ENCODE data around the gene TMPRSS2. TPM values are rescaled to one million over a fixed set of nuclear protein-coding genes. Genes with fewer than 3 reads are reported as not detected.
A peak's percentile ranks its signal among the peaks of the same experiment; 100 is the strongest.

TMPRSS2 gene
- polyA plus RNA-seq, 6 donors from 2014 or later: not detected

- H3K27ac Mint-ChIP-seq: no peak overlapping the region
- H3K4me1 Mint-ChIP-seq: no peaks in the 10 kb centered on the region
- peaks cover 18 to 34% (median 32%) of the 10 kb centered on the region in 3 donors for H3K27me3 Mint-ChIP-seq
- ATAC-seq (ENCODE audit: low read depth in 2 of 2): no peak
- no peak for DNase-seq
- H3K4me3 Mint-ChIP-seq: no peak overlapping the region
- no peaks in the 10 kb centered on the region for H3K36me3 Mint-ChIP-seq
- H3K9me3 Mint-ChIP-seq: no peaks in the 10 kb centered on the region
Measured at GRCh38 chr21:41483973-41484372, 24.0 kb downstream of the TMPRSS2 start.

GRCh38 chr21:41483415-41483814 lies 24.5 kb downstream of the TMPRSS2 start:
- no peak overlapping the region for H3K4me3 Mint-ChIP-seq
- H3K27me3 Mint-ChIP-seq: peaks cover 16 to 28% (median 27%) of the 10 kb centered on the region in 3 donors
- no peaks in the 10 kb centered on the region for H3K36me3 Mint-ChIP-seq
- ATAC-seq (ENCODE audit: low read depth in 2 of 2) (no peak), DNase-seq (no peak)
- no peaks in the 10 kb centered on the region for H3K9me3 Mint-ChIP-seq
- H3K27ac Mint-ChIP-seq: no peak overlapping the region
- H3K4me1 Mint-ChIP-seq: no peaks in the 10 kb centered on the region

GRCh38 chr21:41482980-41483379 lies 25.0 kb downstream of the TMPRSS2 start:
- no peak for ATAC-seq (ENCODE audit: low read depth in 2 of 2)
- H3K4me3 Mint-ChIP-seq: no peak overlapping the region
- H3K27me3 Mint-ChIP-seq: peaks cover 16 to 24% (median 22%) of the 10 kb centered on the region in 3 donors
- no peak for DNase-seq
- H3K9me3 Mint-ChIP-seq: no peaks in the 10 kb centered on the region
- H3K4me1 Mint-ChIP-seq: no peaks in the 10 kb centered on the region
- H3K27ac Mint-ChIP-seq: no peak overlapping the region
- no peaks in the 10 kb centered on the region for H3K36me3 Mint-ChIP-seq

GRCh38 chr21:41482301-41482700 lies 25.7 kb downstream of the TMPRSS2 start:
- Mint-ChIP-seq H3K27ac (peak overlapping the region in 2 of 6 donors; percentile 52 to 64), H3K4me3 (no peak overlapping the region), H3K4me1 (peaks cover 0 to 4% (median 4%) of the 10 kb centered on the region in 3 donors), H3K27me3 (peaks cover 20 to 25% (median 22%) of the 10 kb centered on the region in 3 donors), H3K9me3 (no peaks in the 10 kb centered on the region), H3K36me3 (no peaks in the 10 kb centered on the region)
- no peak for ATAC-seq (ENCODE audit: low read depth in 2 of 2)
- DNase-seq: no peak

GRCh38 chr21:41481191-41481590 lies 26.8 kb downstream of the TMPRSS2 start:
- Mint-ChIP-seq H3K27ac (no peak overlapping the region), H3K9me3 (no peaks in the 10 kb centered on the region), H3K4me3 (no peak overlapping the region), H3K4me1 (peaks cover 0 to 6% (median 4%) of the 10 kb centered on the region in 3 donors), H3K27me3 (peaks cover 16 to 21% (median 16%) of the 10 kb centered on the region in 3 donors), H3K36me3 (no peaks in the 10 kb centered on the region)
- no peak for ATAC-seq (ENCODE audit: low read depth in 2 of 2)
- no peak for DNase-seq

- DNase-seq: no peak
- Mint-ChIP-seq H3K4me3 (no peak overlapping the region), H3K27ac (peak overlapping the region in 1 of 6 donors; percentile 17), H3K9me3 (no peaks in the 10 kb centered on the region), H3K36me3 (no peaks in the 10 kb centered on the region), H3K4me1 (peaks cover 0 to 6% (median 4%) of the 10 kb centered on the region in 3 donors), H3K27me3 (peaks cover 16 to 21% (median 16%) of the 10 kb centered on the region in 3 donors)
- ATAC-seq (ENCODE audit: low read depth in 2 of 2): no peak
Measured at GRCh38 chr21:41480086-41480690, 27.8 kb downstream of the TMPRSS2 start.

- Mint-ChIP-seq H3K4me1 (peaks cover 0 to 6% (median 4%) of the 10 kb centered on the region in 3 donors), H3K27ac (peak overlapping the region in 1 of 6 donors; percentile 17), H3K4me3 (no peak overlapping the region), H3K9me3 (no peaks in the 10 kb centered on the region), H3K36me3 (no peaks in the 10 kb centered on the region), H3K27me3 (peaks cover 16 to 21% (median 16%) of the 10 kb centered on the region in 3 donors)
- DNase-seq: no peak
- no peak for ATAC-seq (ENCODE audit: low read depth in 2 of 2)
Measured at GRCh38 chr21:41479686-41480085, 28.3 kb downstream of the TMPRSS2 start.

- Mint-ChIP-seq H3K4me1 (peaks cover 0 to 6% (median 4%) of the 10 kb centered on the region in 3 donors), H3K9me3 (no peaks in the 10 kb centered on the region), H3K4me3 (no peak overlapping the region), H3K27me3 (peaks cover 16 to 21% (median 16%) of the 10 kb centered on the region in 3 donors), H3K36me3 (no peaks in the 10 kb centered on the region), H3K27ac (no peak overlapping the region)
- ATAC-seq (ENCODE audit: low read depth in 2 of 2) (no peak), DNase-seq (no peak)
Measured at GRCh38 chr21:41478319-41479177, 29.4 kb downstream of the TMPRSS2 start.

GRCh38 chr21:41477641-41478318 lies 30.2 kb downstream of the TMPRSS2 start:
- Mint-ChIP-seq H3K9me3 (no peaks in the 10 kb centered on the region), H3K36me3 (no peaks in the 10 kb centered on the region), H3K27me3 (peaks cover 11 to 18% (median 13%) of the 10 kb centered on the region in 3 donors), H3K27ac (no peak overlapping the region), H3K4me3 (no peak overlapping the region), H3K4me1 (peaks cover 0 to 6% (median 4%) of the 10 kb centered on the region in 3 donors)
- DNase-seq (no peak), ATAC-seq (ENCODE audit: low read depth in 2 of 2) (no peak)

- H3K27ac Mint-ChIP-seq: peak overlapping the region in 1 of 6 donors; percentile 12
Measured at GRCh38 chr21:41475714-41476420, 32.1 kb downstream of the TMPRSS2 start.

GRCh38 chr21:41472753-41473548 lies 35.0 kb downstream of the TMPRSS2 start:
- Mint-ChIP-seq H3K36me3 (no peaks in the 10 kb centered on the region), H3K27ac (no peak overlapping the region), H3K9me3 (peaks cover 0 to 1% (median 0%) of the 10 kb centered on the region in 7 donors), H3K4me1 (peaks cover 3 to 7% (median 6%) of the 10 kb centered on the region in 3 donors), H3K27me3 (peaks cover 25 to 39% (median 29%) of the 10 kb centered on the region in 3 donors), H3K4me3 (no peak overlapping the region)
- DNase-seq (no peak), ATAC-seq (ENCODE audit: low read depth in 2 of 2) (no peak)

More at GRCh38 chr21:41475714-41476420, 32.1 kb downstream of the TMPRSS2 start:
- Mint-ChIP-seq H3K9me3 (no peaks in the 10 kb centered on the region), H3K36me3 (no peaks in the 10 kb centered on the region), H3K27me3 (peaks cover 10 to 18% (median 12%) of the 10 kb centered on the region in 3 donors), H3K4me3 (no peak overlapping the region), H3K4me1 (peaks cover 0 to 6% (median 4%) of the 10 kb centered on the region in 3 donors)
- ATAC-seq (ENCODE audit: low read depth in 2 of 2) (no peak), DNase-seq (no peak)

GRCh38 chr21:41470054-41470453 lies 37.9 kb downstream of the TMPRSS2 start:
- Mint-ChIP-seq H3K4me3 (no peak overlapping the region), H3K36me3 (no peaks in the 10 kb centered on the region), H3K27me3 (peaks cover 19 to 42% (median 31%) of the 10 kb centered on the region in 3 donors), H3K4me1 (peaks cover 0 to 3% (median 3%) of the 10 kb centered on the region in 3 donors), H3K27ac (peak overlapping the region in 1 of 6 donors; percentile 62), H3K9me3 (peaks cover 0 to 1% (median 0%) of the 10 kb centered on the region in 7 donors)
- ATAC-seq (ENCODE audit: low read depth in 2 of 2) (no peak), DNase-seq (no peak)

Data from naive B cell (primary cell).